Osteoblast (primary cell): Measurements from ENCODE around the gene DGKI. TPM values are rescaled to one million over a fixed set of nuclear protein-coding genes. Genes with fewer than 3 reads are reported as not detected.
A peak's percentile ranks its signal among the peaks of the same experiment; 100 is the strongest.

Experiments used
- DNase-seq: peaks from one replicate; pipeline ENCODE4 v3.0.0; 2011; ENCODE audit warnings: low spot score, mixed read lengths; ENCODE audit not compliant: insufficient read length; ENCODE audit errors: missing footprints
- H2AFZ ChIP-seq: 2 replicates; pipeline ENCODE4 v1.6.0; 2011; ENCODE audit warnings: mild to moderate bottlenecking, low read length
- H3K27ac ChIP-seq: 2 replicates; pipeline ENCODE4 v1.5.1; 2011; ENCODE audit warnings: mild to moderate bottlenecking, low read depth, low read length, moderate library complexity
- H3K27me3 ChIP-seq: 2 replicates; pipeline ENCODE4 v1.6.0; 2012; ENCODE audit warnings: mild to moderate bottlenecking, control low read depth, inconsistent platforms, low read length, moderate library complexity; ENCODE audit not compliant: insufficient read depth
- H3K36me3 ChIP-seq: 2 replicates; pipeline ENCODE4 v1.5.1; 2011; ENCODE audit warnings: mild to moderate bottlenecking, low read length, control low read depth, moderate library complexity; ENCODE audit not compliant: insufficient read depth
- H3K4me1 ChIP-seq: 2 replicates; pipeline ENCODE4 v1.5.1; 2011; ENCODE audit warnings: mild to moderate bottlenecking, low read length, control low read depth, moderate library complexity; ENCODE audit not compliant: insufficient read depth
- H3K4me2 ChIP-seq: 2 replicates; pipeline ENCODE4 v1.6.0; 2011; ENCODE audit warnings: mild to moderate bottlenecking, low read length; ENCODE audit not compliant: insufficient read depth
- H3K4me3 ChIP-seq: fragments of 200-600 bp; sonication (generic); 3 replicates; pipeline ENCODE4 v1.5.1; 2012; ENCODE audit warnings: mild to moderate bottlenecking, low read length, inconsistent platforms; ENCODE audit not compliant: insufficient read depth
- H3K79me2 ChIP-seq: 2 replicates; pipeline ENCODE4 v1.6.0; 2012; ENCODE audit warnings: mild to moderate bottlenecking, low read length, control low read depth, inconsistent platforms; ENCODE audit not compliant: insufficient read depth
- H3K9me3 ChIP-seq: 2 replicates; pipeline ENCODE4 v1.5.1; 2011; ENCODE audit warnings: low read depth, low read length, control low read depth
- H4K20me1 ChIP-seq: 2 replicates; pipeline ENCODE4 v1.6.0; 2012; ENCODE audit warnings: mild to moderate bottlenecking, low read length, control low read depth; ENCODE audit not compliant: insufficient read depth
- CTCF ChIP-seq: IDR thresholded peaks from 2 replicates; pipeline ENCODE4 v1.5.1; 2011; ENCODE audit warnings: mild to moderate bottlenecking, low read depth, low read length, moderate library complexity; ENCODE audit errors: extremely low read depth
- total RNA-seq: library from RNA; depleted of rRNA; stranded (reverse); fragments of >200 nt; gene quantifications from 2 replicates; pipeline ENCODE4 v1.2.3, GENCODE V29; 2012

The DGKI gene
- total RNA-seq, 1 donor: 19.2 TPM

- Histone ChIP-seq H4K20me1 (no peaks in the 10 kb centered on the region), H3K4me2 (no peak overlapping the region), H2AFZ (no peak overlapping the region), H3K27me3 (no peaks in the 10 kb centered on the region), H3K79me2 (peaks cover 4% of the 10 kb centered on the region), H3K4me1 (peaks cover 92% of the 10 kb centered on the region), H3K36me3 (peaks cover 75% of the 10 kb centered on the region), H3K27ac (peak overlapping the region; percentile 99), H3K4me3 (no peak overlapping the region), H3K9me3 (no peaks in the 10 kb centered on the region)
- DNase-seq: no peak
- TF ChIP-seq CTCF: no peak
Measured at GRCh38 chr7:137877027-137877675, 30.4 kb upstream of the DGKI start.

- peak overlapping the region; percentile 99 for H3K27ac ChIP-seq
Measured at GRCh38 chr7:137875746-137876145, 29.0 kb upstream of the DGKI start.

GRCh38 chr7:137873979-137874777 is 27.4 kb upstream of the DGKI start:
- Histone ChIP-seq H3K27me3 (no peaks in the 10 kb centered on the region), H3K4me2 (peak overlapping the region; percentile 47), H3K9me3 (no peaks in the 10 kb centered on the region), H3K4me1 (peaks cover 63% of the 10 kb centered on the region), H3K36me3 (peaks cover 65% of the 10 kb centered on the region), H2AFZ (no peak overlapping the region), H3K27ac (peak overlapping the region; percentile 99), H3K79me2 (peaks cover 7% of the 10 kb centered on the region), H4K20me1 (no peaks in the 10 kb centered on the region), H3K4me3 (peak overlapping the region; percentile 4)
- no peak for DNase-seq
- TF ChIP-seq CTCF: no peak

More at GRCh38 chr7:137875746-137876145, 29.0 kb upstream of the DGKI start:
- TF ChIP-seq CTCF: no peak
- Histone ChIP-seq H3K4me3 (no peak overlapping the region), H3K27me3 (no peaks in the 10 kb centered on the region), H4K20me1 (no peaks in the 10 kb centered on the region), H3K4me1 (peaks cover 78% of the 10 kb centered on the region), H3K4me2 (no peak overlapping the region), H3K36me3 (peaks cover 74% of the 10 kb centered on the region), H2AFZ (no peak overlapping the region), H3K9me3 (no peaks in the 10 kb centered on the region), H3K79me2 (peaks cover 4% of the 10 kb centered on the region)
- DNase-seq: no peak

- peak overlapping the region; percentile 99 for H3K27ac ChIP-seq
- no peaks in the 10 kb centered on the region for H3K9me3 ChIP-seq
- peak overlapping the region; percentile 4 for H3K4me3 ChIP-seq
- no peak for TF ChIP-seq CTCF
- H3K79me2 ChIP-seq: peaks cover 7% of the 10 kb centered on the region
- no peaks in the 10 kb centered on the region for H4K20me1 ChIP-seq
- peaks cover 56% of the 10 kb centered on the region for H3K4me1 ChIP-seq
- peak overlapping the region; percentile 47 for H3K4me2 ChIP-seq
- DNase-seq: peak; percentile 87
- no peaks in the 10 kb centered on the region for H3K27me3 ChIP-seq
- H3K36me3 ChIP-seq: peaks cover 59% of the 10 kb centered on the region
- no peak overlapping the region for H2AFZ ChIP-seq
Measured at GRCh38 chr7:137873524-137873923, 26.8 kb upstream of the DGKI start.
